KBM-7 (cell line): ENCODE measurements around the gene MOCS3.
"Not testable (repeated sequence)": the region's sequence is repeated elsewhere in the genome, so short reads cannot be mapped to it uniquely, and the experiment has no call there.

Experiments used
- DNase-seq: peaks from one replicate; pipeline ENCODE4 v3.0.0-alpha.2; 2015
- in situ Hi-C: fragments of 300-500 bp; cut with MboI; formaldehyde crosslinking; loops from 2 replicates; pipeline ENCODE4 v1.14.3; 2020; ENCODE audit warnings: low sequenced_read_pairs, low pct_unique_long_range_greater_than_20kb, mixed read lengths

Gene MOCS3

GRCh38 chr20:50978533-50978932 is 19.9 kb downstream of the MOCS3 start:
- not testable (repeated sequence) for DNase-seq
- in situ Hi-C loops = loop anchor here (25.0 kb wide), 1 partner anchor 334 kb away; no protein-coding TSS in a partner anchor

GRCh38 chr20:50980071-50980681 is 21.6 kb downstream of the MOCS3 start:
- no peak for DNase-seq
- in situ Hi-C loops = loop anchor here (25.0 kb wide), 1 partner anchor 332 kb away; no protein-coding TSS in a partner anchor

- peak; percentile 66 for DNase-seq
- in situ Hi-C loops = loop anchor here (25.0 kb wide), 1 partner anchor 331 kb away; no protein-coding TSS in a partner anchor
These were observed 22.5 kb downstream of the MOCS3 start for GRCh38 chr20:50980851-50981713.

GRCh38 chr20:50981714-50982048 is 23.1 kb downstream of the MOCS3 start:
- in situ Hi-C loops = loop anchor here (25.0 kb wide), 1 partner anchor 331 kb away; no protein-coding TSS in a partner anchor
- no peak for DNase-seq

GRCh38 chr20:50982363-50982762 is 23.7 kb downstream of the MOCS3 start:
- in situ Hi-C loops = loop anchor here (25.0 kb wide), 1 partner anchor 330 kb away; no protein-coding TSS in a partner anchor
- no peak for DNase-seq

- no peak for DNase-seq
- in situ Hi-C loops = loop anchor here (25.0 kb wide), 1 partner anchor 329 kb away; no protein-coding TSS in a partner anchor
These were observed 24.7 kb downstream of the MOCS3 start for GRCh38 chr20:50983321-50983720.

- in situ Hi-C loops = loop anchor here (25.0 kb wide), 1 partner anchor 325 kb away; no protein-coding TSS in a partner anchor
- DNase-seq = peak; percentile 89
These were observed 29.0 kb downstream of the MOCS3 start for GRCh38 chr20:50987493-50988210.

- no peak for DNase-seq
- in situ Hi-C loops = loop anchor here (25.0 kb wide), 1 partner anchor 321 kb away; no protein-coding TSS in a partner anchor
These were observed 32.5 kb downstream of the MOCS3 start for GRCh38 chr20:50991076-50991475.

GRCh38 chr20:50992336-50992732 is 33.7 kb downstream of the MOCS3 start:
- in situ Hi-C loops = loop anchor here (25.0 kb wide), 1 partner anchor 320 kb away; no protein-coding TSS in a partner anchor
- DNase-seq = no peak

GRCh38 chr20:50992733-50993457 is 34.3 kb downstream of the MOCS3 start:
- in situ Hi-C loops = loop anchor here (25.0 kb wide), 1 partner anchor 319 kb away; no protein-coding TSS in a partner anchor
- DNase-seq = peak; percentile 90

GRCh38 chr20:50993876-50994275 is 35.3 kb downstream of the MOCS3 start:
- in situ Hi-C loops = loop anchor here (25.0 kb wide), 1 partner anchor 318 kb away; no protein-coding TSS in a partner anchor
- DNase-seq = no peak

- DNase-seq = no peak
- in situ Hi-C loops = loop anchor here (25.0 kb wide), 1 partner anchor 317 kb away; no protein-coding TSS in a partner anchor
These were observed 36.9 kb downstream of the MOCS3 start for GRCh38 chr20:50995506-50995905.

GRCh38 chr20:50996901-50997865 is 38.6 kb downstream of the MOCS3 start:
- no peak for DNase-seq
- in situ Hi-C loops = loop anchor here (25.0 kb wide), 1 partner anchor 315 kb away; no protein-coding TSS in a partner anchor

GRCh38 chr20:50999355-50999754 is 40.7 kb downstream of the MOCS3 start:
- in situ Hi-C loops = loop anchor here (25.0 kb wide), 1 partner anchor 313 kb away; no protein-coding TSS in a partner anchor
- no peak for DNase-seq

GRCh38 chr20:51001430-51002265 is 43.0 kb downstream of the MOCS3 start:
- in situ Hi-C loops = no loop called here
- no peak for DNase-seq

GRCh38 chr20:51002633-51003032 is 44.0 kb downstream of the MOCS3 start:
- in situ Hi-C loops = no loop called here
- no peak for DNase-seq

GRCh38 chr20:51003753-51004152 is 45.1 kb downstream of the MOCS3 start:
- no peak for DNase-seq
- in situ Hi-C loops = no loop called here
